Measurements from ENCODE around the gene JADE1. TPM values are rescaled to one million over a fixed set of nuclear protein-coding genes. Genes with fewer than 3 reads are reported as not detected.

JADE1 gene
- polyA plus RNA-seq, 2 of the 4 experiments (the other 2 are of a cell fraction): 23.7 to 54.6 TPM

DNA sequence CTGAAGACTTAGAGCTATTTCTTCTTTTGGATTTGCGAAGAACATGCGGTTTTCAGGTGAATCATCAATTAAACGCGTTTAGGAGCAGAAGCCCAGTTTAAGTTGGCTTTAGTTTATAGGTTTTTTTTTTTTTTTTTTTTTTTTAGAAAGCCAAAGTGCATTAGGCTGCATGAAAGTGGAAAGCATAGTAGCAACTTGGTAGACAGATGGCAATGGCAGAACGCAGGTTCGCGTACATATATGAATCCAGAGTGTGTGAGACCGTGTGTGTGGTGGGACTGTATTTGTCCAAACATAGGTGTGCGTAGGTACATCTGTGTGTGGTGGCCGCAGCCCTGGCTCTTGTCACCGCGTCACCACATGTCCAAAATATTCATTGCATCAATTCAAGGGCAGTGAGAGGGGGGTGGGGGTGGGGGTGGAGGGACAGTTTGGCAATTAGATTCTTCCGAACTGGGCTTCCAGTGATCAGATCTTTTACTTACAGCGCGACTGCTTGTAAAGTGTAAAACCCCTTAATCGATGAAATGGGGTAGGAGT is 901 bp downstream of the JADE1 start:
- Histone ChIP-seq H3K9me3 (no peaks in the 10 kb centered on the region), H3K27ac (peak overlapping the region; percentile 96 to 100), H3K4me1 (peaks cover 23% of the 10 kb centered on the region), H3K4me2 (peak overlapping the region; percentile 77), H3K4me3 (peak overlapping the region; percentile 85)
- CTCF ChIA-PET: interaction anchor here (0.6 to 2.2 kb wide), 11 partner anchors 13 to 612 kb away, joined by 3 to 24 read pairs (median 5); no protein-coding TSS in a partner anchor
- TF ChIP-seq FOXS1 (CRISPR knock-in tag; IDR thresholded peaks at IDR 0.05): no peak
- TF ChIP-seq JUNB (IDR thresholded peaks at IDR 0.05): no peak
- TF ChIP-seq EHMT2 (IDR thresholded peaks at IDR 0.05; ENCODE audit: low read depth): no peak
- TF ChIP-seq EP300 (IDR thresholded peaks at IDR 0.05): no peak
- peak in 1 of 2 experiments; percentile 20; a peak in 1 of 4 replicates for TF ChIP-seq CEBPB (IDR thresholded peaks at IDR 0.05)
- TF ChIP-seq EHF (CRISPR knock-in tag; IDR thresholded peaks at IDR 0.05): no peak
- 0% methylated on average over 15 of the region's 16 CpGs for WGBS (ENCODE audit: missing lambda C conversion rate)
- FAIRE-seq (no peak), ATAC-seq (no peak; a peak in 2 of 6 replicates), DNase-seq (ENCODE audit: low read depth in 1 of 2, low spot score in 1 of 2) (peak; percentile 42 to 69)
- POLR2A ChIA-PET: interaction anchor here (1.1 kb wide), 1 partner anchor 209 kb away, joined by 5 read pairs; no protein-coding TSS in a partner anchor

DNA sequence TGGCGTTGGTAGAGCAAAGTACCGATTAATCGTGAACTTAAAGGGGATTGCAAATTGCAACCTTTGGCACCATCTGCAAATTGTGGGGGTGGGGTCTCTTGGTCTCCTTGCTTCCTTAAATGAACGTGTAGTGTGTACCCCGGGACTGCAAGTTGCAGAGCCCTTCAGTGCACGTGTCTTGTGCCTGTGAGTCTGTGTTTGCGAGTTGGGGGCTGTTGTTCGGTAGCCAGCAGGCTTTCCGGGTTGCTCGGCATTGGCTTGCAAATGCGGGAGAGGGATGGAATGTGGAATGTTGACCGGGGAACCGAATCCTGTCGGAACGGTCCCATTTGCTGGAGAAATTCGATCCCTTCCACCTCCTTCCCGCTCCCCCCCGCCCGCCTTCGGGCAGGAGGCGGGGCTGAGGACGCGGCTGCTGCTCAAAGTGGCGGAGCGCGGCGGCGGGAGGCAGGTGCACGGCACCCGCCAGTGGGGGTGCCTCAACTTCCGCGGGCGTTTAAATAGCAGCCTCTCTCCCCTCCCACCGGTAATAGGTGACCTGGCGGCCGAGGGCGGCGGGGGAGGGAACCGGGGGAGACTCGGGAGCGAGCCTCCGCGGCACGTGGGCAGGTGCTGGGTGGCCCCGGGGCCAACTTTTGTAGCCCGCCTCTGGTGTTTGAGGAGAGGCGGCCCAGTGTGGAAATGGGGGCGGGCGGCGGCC is 1.5 kb downstream of the JADE1 start:
- peak overlapping the region; percentile 77 for H3K4me2 ChIP-seq
- CTCF ChIA-PET: no interaction called here
- POLR2A ChIA-PET: interaction anchor here (0.9 to 3.9 kb wide), 8 partner anchors 10 to 357 kb away, joined by 3 to 28 read pairs (median 8); no protein-coding TSS in a partner anchor
- ATAC-seq (peak; percentile 52 to 68), FAIRE-seq (no peak), DNase-seq (ENCODE audit: low read depth in 1 of 2, low spot score in 1 of 2) (peak; percentile 60 to 88)
- peaks cover 29% of the 10 kb centered on the region for H3K4me1 ChIP-seq
- H3K9me3 ChIP-seq: no peaks in the 10 kb centered on the region
- WGBS (ENCODE audit: missing lambda C conversion rate): 0% methylated on average over 29 of the region's 50 CpGs
- H3K27ac ChIP-seq: peak overlapping the region; percentile 96 to 100
- H3K4me3 ChIP-seq: peak overlapping the region; percentile 85
- TF ChIP-seq TFCP2L1 (CRISPR knock-in tag; IDR thresholded peaks at IDR 0.05): 0 out of 2 replicates have a peak, but pooled peaks have one; percentile 51
- TF ChIP-seq FOSL2 (IDR thresholded peaks at IDR 0.05): no peak
- TF ChIP-seq FOSL2 (CRISPR knock-in tag; IDR thresholded peaks at IDR 0.05): no peak
- TF ChIP-seq EHMT2 (IDR thresholded peaks at IDR 0.05; ENCODE audit: low read depth): no peak
- TF ChIP-seq, protein P1, sequence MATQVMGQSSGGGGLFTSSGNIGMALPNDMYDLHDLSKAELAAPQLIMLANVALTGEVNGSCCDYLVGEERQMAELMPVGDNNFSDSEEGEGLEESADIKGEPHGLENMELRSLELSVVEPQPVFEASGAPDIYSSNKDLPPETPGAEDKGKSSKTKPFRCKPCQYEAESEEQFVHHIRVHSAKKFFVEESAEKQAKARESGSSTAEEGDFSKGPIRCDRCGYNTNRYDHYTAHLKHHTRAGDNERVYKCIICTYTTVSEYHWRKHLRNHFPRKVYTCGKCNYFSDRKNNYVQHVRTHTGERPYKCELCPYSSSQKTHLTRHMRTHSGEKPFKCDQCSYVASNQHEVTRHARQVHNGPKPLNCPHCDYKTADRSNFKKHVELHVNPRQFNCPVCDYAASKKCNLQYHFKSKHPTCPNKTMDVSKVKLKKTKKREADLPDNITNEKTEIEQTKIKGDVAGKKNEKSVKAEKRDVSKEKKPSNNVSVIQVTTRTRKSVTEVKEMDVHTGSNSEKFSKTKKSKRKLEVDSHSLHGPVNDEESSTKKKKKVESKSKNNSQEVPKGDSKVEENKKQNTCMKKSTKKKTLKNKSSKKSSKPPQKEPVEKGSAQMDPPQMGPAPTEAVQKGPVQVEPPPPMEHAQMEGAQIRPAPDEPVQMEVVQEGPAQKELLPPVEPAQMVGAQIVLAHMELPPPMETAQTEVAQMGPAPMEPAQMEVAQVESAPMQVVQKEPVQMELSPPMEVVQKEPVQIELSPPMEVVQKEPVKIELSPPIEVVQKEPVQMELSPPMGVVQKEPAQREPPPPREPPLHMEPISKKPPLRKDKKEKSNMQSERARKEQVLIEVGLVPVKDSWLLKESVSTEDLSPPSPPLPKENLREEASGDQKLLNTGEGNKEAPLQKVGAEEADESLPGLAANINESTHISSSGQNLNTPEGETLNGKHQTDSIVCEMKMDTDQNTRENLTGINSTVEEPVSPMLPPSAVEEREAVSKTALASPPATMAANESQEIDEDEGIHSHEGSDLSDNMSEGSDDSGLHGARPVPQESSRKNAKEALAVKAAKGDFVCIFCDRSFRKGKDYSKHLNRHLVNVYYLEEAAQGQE (IDR thresholded peaks at IDR 0.05): no peak; the same call in 1 of the 2 replicates
- TF ChIP-seq CBX2 (IDR thresholded peaks at IDR 0.05; ENCODE audit: borderline replicate concordance, low read depth): no peak
- peak; percentile 44 for TF ChIP-seq POLR2A (IDR thresholded peaks at IDR 0.05; ENCODE audit: low read length)
- no peak for TF ChIP-seq SREBF2 (IDR thresholded peaks at IDR 0.05)
- no peak for TF ChIP-seq CBX8 (IDR thresholded peaks at IDR 0.05)
- TF ChIP-seq POLR2AphosphoS2 (conservative IDR thresholded peaks at IDR 0.05; ENCODE audit: low read length): no peak
- TF ChIP-seq, protein P2, sequence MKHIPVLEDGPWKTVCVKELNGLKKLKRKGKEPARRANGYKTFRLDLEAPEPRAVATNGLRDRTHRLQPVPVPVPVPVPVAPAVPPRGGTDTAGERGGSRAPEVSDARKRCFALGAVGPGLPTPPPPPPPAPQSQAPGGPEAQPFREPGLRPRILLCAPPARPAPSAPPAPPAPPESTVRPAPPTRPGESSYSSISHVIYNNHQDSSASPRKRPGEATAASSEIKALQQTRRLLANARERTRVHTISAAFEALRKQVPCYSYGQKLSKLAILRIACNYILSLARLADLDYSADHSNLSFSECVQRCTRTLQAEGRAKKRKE (CRISPR knock-in tag; IDR thresholded peaks at IDR 0.05; ENCODE audit: low read depth): no peak
- TF ChIP-seq, protein P3, sequence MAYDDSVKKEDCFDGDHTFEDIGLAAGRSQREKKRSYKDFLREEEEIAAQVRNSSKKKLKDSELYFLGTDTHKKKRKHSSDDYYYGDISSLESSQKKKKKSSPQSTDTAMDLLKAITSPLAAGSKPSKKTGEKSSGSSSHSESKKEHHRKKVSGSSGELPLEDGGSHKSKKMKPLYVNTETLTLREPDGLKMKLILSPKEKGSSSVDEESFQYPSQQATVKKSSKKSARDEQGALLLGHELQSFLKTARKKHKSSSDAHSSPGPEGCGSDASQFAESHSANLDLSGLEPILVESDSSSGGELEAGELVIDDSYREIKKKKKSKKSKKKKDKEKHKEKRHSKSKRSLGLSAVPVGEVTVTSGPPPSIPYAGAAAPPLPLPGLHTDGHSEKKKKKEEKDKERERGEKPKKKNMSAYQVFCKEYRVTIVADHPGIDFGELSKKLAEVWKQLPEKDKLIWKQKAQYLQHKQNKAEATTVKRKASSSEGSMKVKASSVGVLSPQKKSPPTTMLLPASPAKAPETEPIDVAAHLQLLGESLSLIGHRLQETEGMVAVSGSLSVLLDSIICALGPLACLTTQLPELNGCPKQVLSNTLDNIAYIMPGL (CRISPR knock-in tag; IDR thresholded peaks at IDR 0.05; ENCODE audit: borderline replicate concordance): no peak
- TF ChIP-seq HEYL (CRISPR knock-in tag; IDR thresholded peaks at IDR 0.05): no peak
- TF ChIP-seq MYC (IDR thresholded peaks at IDR 0.05; ENCODE audit: borderline replicate concordance, low read length): peak; percentile 18
- no peak for TF ChIP-seq NR3C1 (IDR thresholded peaks at IDR 0.05)
- no peak for TF ChIP-seq FOXS1 (CRISPR knock-in tag; IDR thresholded peaks at IDR 0.05)
- TF ChIP-seq RCOR1 (IDR thresholded peaks at IDR 0.05; ENCODE audit: low read depth, low read length): no peak
- TF ChIP-seq EHF (CRISPR knock-in tag; IDR thresholded peaks at IDR 0.05): no peak
- no peak for TF ChIP-seq MAZ (IDR thresholded peaks at IDR 0.05; ENCODE audit: borderline replicate concordance, low read depth, low read length)
- TF ChIP-seq JUNB (IDR thresholded peaks at IDR 0.05): no peak
- TF ChIP-seq ZNF302 (CRISPR knock-in tag; IDR thresholded peaks at IDR 0.05): no peak
- no peak for TF ChIP-seq ESRRA (IDR thresholded peaks at IDR 0.05; ENCODE audit: borderline replicate concordance, low read length)
- TF ChIP-seq JUN (IDR thresholded peaks at IDR 0.05): peak; percentile 37 to 48; a peak in 3 of 5 replicates
- no peak for TF ChIP-seq CHD4 (IDR thresholded peaks at IDR 0.05; ENCODE audit: borderline replicate concordance)
- TF ChIP-seq, protein P4, sequence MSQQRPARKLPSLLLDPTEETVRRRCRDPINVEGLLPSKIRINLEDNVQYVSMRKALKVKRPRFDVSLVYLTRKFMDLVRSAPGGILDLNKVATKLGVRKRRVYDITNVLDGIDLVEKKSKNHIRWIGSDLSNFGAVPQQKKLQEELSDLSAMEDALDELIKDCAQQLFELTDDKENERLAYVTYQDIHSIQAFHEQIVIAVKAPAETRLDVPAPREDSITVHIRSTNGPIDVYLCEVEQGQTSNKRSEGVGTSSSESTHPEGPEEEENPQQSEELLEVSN (IDR thresholded peaks at IDR 0.05; ENCODE audit: borderline replicate concordance, low read depth): peak; percentile 61
- TF ChIP-seq RNF2 (IDR thresholded peaks at IDR 0.05; ENCODE audit: borderline replicate concordance, low read depth): no peak
- no peak for TF ChIP-seq KDM1A (IDR thresholded peaks at IDR 0.05; ENCODE audit: low read depth)
- 0 out of 2 replicates have a peak, but pooled peaks have one; percentile 51 for TF ChIP-seq HOXA7 (CRISPR knock-in tag; IDR thresholded peaks at IDR 0.05)
- TF ChIP-seq RARB (CRISPR knock-in tag; IDR thresholded peaks at IDR 0.05): no peak
